Measurements from ENCODE around the gene SNED1.
A peak's percentile ranks its signal among the peaks of the same experiment; 100 is the strongest.
"Not testable (repeated sequence)": the region's sequence is repeated elsewhere in the genome, so short reads cannot be mapped to it uniquely, and the experiment has no call there.

The SNED1 gene

DNA sequence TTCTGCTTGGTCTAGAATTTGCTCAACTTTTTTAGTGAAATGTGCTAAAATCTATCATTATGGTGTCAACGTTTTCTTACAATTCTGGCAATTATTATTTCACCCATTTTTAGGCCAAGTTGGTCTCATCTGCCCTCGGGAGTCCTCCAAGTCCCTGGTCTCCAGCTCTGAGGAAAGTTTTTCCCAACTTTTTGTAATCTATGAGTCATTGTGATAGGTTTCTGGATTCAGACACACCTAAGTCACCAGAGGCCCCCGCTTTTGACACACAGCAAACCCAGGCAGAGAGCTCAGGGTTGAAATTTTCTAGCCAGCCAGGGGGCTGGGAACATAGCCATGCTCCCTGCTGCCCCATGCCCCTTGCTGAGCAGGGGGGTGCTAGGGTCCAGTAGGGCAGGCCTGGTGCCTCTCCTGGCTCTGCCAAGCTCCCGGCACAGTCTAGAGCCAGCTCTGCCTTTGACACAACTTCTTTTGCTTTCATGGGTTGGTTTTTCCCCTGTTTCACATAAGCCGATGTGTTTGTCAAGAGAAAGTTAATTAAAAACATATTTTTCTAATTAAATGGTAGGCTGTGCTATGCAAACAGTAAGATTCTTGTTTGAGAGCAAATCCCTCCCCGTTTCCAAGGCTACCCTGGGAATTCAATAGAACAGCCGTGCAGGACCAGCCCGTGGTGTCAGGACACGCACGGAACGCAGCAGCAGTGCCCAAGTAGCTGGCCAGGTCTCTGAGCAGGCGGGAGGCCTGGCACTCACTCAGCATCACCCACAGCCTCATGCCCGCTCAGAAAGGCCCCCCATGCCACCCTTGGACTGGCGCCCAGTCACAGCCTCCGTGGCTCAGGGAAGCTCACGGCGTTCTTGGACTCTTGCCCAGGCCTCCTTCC lies 25.5 kb upstream of the SNED1 start:
- DNase-seq: peak; percentile 20

DNA sequence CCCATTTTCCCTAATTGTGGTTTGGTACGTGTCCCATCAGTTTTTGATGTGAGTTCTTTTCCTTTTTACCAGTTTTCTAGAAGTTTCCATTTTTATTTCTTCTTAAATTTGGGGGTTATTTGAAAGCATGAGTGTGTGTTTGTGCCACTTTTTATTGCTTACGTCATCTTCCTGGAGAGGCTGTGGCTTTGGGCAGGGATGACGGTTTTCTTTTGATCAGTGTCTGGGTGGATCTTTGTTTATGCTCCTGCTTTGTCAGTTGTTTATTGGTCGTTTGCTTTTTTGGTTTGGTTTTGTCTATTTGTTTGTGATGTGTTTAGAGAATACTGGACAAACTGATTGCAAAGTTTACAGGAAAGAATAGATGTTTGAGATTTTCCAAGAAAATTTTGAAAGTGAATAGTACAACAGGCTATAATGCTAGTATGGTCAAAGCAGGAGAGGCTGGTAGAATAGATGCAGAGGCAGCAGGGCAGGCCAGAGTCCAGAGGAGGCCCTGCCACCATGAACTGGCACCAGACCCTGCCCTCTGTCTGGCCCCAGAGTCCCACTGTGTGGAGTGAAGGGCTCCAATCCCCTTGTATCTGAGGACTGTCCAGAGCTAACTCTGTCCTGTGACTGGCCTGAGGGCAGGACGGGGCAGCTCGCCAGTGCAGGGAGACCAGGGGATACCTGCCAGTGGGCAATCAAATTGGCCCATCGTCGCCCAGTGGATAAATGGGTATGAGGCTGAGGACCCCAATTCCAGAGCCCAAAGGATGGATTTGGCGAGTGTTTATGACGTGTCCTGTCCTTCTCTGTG lies 23.4 kb upstream of the SNED1 start:
- DNase-seq: no peak

DNA sequence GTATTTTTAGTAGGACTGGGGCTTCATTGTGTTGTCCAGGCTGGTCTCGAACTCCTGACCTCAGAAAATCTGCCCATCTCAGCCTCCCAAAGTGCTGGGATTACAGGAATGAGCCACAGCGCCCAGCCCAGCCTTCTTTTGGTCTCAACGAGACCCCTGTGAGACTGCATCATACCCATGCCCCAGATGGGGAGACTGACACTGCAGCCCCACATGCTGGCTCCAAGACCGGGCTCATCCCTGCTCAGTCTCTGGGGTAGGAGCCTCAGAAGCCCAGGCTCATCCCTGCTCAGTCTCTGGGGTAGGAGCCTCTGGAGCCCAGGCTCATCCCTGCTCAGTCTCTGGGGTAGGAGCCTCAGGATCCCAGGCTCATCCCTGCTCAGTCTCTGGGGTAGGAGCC lies 22.5 kb upstream of the SNED1 start:
- not testable (repeated sequence) for DNase-seq

DNA sequence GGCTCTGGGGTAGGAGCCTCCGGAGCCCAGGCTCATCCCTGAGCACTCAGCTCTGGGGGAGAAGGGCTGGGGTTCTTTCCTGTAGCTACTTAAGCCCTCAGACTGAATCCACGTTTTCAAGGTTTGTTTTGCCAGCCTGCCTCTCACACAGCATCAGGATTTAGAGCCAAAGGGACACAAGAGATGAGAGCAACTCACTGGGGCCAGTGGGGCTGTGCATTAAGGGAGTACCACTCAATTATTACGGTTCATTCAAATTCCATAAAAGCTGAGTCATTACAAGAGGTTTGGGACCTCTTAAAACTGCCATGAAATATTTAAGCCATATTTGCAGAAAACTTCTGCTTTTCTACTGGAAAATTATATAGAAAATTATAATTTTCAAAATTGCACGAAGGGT lies 17.1 kb upstream of the SNED1 start:
- no peak for DNase-seq

DNA sequence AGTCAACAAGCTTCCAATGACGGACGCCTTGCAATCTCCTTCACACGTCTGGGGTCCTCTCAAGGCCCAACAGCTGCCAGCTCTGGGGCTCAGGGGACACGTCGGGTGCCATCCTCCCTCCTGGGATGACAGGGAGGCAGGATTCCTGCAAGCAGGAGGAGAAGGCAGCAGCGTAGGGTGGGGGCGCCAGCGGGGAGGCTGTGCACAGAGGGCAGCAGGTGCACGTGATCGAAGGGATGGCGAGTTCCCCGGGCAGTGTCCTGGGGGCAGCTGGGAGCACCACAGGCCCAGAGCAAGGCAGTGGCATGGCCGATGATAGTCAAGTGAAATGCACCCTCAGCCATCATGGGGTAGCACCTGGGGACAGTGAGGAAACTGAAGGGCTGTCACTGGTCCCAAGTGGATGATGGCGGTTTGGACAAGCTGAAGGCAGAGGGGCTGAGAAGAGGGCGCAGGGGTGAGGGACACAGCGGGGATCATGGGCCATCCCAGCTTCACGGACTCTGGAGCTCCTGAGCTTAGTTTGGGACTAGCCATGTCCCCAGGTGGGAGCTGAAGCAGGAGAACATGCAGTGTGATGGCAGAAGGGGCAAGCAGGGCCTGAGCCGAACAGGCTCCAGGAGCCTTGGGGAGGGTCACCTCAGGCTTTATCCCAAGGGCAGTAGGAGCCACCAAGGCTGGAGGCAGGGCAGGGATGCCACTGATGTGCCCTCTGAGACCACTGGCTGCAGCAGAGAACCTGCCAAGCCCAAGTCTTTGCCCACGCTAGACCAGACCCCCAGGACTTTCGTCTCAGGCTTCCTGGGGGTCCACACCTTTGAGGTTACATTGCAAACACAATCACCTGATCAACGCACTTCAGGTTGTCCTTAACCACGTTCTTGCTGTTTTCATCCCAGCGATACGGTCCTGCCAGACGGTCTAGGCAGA lies 16.3 kb upstream of the SNED1 start:
- DNase-seq: no peak

DNA sequence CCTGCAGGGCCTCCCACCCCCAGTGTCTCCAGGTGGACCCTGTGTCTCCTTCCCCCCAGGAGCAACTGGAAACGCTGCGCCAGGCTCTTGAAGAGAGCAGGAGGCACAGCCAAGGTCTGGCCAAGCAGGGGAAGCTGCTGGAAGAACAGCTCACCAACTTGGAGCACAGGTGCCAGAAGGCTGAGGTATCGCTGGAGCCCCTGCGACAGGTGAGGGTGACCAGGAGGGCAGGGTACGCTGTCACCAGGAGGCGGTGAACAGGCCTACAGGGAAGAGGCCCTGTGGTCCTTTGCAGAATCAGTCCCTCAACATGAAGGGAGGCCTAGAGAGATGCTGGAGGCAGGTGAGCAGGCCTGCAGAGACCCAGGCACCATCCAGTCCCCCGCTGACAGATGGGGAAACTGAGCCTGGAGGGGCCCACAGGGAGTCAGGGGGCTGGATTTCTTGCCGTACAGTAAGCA lies 15.6 kb upstream of the SNED1 start:
- no peak for DNase-seq

DNA sequence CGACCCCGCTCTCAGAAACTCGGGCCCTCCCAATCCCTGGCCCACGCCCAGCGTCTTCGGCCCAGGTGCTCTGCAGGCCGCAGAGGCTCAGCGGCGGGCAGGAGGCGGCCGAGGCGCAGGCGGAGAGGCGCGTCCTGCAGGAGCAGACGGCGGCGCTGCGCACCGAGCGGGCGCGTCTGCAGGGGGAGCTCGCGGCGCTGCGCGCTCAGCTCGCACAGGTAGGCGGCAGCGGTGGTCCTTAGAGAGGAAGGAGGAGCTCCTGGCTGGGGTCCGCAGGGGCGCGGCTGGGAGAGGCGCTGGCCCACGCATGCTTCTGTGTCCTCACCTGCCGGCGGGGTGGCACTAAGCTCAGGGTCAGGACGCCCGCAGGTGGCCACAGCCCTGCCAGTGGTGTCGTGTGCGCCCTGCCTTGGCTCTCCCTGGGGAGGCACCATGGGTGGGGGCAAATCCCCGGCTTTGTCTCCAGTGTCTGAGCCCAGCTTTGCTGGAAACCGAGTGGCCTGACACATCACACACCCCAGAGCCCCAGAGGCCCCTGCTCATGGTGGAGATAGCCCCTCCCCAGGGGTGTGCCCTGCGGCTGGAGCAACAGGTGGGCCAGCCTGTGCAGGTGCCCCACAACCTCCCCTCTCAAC lies 14.9 kb upstream of the SNED1 start:
- peak; percentile 27 for DNase-seq

DNA sequence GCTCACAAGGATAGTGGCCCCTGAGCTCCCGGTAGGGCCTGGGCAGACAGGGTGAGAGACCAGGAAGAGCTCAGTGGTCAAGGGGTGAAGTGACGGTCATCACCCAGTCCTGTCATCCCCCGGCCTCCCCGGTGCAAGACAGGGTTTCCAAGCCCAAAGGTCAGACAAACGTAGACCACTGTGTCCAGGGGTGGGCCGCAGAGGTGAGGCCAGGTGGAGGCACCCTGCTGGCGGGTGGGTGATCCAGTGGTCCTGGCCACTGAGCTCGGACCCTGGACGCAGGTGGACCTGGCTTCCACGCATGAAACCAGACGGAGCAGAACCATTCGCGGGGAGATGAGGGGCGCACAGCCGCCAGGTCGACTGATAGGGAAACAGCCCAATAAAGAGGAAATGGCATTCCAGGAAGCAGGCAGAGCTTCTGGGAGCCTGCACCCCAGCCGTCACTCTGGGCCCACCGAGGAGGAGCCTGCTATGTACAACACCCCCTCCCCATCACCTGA lies 14.4 kb upstream of the SNED1 start:
- no peak for DNase-seq

DNA sequence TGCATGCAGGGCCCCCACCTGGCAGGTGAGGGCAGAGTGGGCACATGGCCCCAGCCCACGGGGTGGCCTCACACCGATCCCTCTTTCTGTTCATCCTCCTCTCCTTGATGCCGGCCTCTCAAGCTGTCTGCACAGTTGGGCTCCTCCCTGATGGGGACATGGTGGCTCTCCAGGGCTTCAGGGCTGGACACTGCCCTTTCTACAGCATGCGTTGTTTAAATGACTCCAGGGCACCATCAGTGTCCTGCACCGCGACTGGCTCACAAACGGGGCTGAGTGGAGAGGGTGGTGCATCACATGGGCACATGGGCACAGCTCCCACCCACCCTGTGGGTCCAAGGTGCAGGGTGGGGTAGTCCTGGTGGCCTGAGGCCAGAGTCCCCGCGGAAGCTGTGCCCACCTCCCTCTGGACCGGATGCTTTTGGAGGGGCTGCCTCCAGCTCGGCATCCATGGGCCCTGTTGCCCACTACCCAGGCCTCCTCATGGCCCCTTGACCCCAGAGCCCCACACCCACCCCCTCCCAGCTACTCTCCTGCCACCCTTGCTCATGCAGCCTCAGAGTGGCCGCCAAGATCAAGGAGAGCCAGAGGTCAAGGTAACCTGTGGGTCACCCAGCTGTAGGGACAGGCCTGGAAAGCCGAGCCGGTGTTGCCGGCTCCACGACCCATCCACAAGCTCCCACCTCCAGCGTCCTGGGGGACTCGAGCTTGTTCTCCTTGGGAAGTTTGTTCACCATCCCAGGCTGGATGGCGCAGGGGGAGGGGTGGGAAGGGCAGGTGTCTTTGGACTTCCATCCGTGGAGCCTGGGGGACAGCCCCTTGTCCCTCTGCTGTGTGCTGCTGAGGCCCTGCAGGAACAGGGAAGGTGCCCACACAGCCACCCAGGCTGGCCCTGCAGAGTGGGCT lies 12.3 kb upstream of the SNED1 start:
- no peak for DNase-seq

DNA sequence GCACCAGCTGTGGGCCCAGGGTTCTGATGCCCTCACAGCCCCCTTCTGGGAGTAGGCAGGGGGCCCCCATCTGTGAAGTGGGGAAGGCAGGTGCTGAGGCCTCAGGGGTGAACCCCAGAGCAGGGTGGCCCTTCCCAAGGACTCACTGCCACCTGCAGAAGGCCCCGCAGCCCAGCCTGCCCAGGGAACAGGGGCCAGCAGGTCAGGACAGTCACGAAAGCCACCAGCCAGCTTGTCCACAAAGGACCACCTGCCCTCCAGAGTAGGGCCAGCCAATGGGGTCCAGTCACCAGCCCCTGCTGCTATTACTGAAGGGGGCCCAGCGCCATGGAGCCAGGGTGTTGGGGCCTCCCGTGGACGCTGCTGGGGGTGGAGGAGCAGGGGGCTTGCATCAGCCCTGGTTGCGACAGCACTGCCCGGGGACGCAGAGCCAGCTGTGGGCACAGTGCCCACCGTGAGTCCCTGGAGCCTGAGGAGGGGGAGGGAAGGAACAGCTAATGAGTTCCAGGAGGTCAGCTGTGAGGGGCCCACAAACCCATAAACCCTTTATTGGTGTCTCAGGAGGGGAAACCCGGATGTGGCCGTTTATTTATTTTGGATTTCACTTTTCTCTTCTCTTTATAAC lies 11.5 kb upstream of the SNED1 start:
- no peak for DNase-seq

DNA sequence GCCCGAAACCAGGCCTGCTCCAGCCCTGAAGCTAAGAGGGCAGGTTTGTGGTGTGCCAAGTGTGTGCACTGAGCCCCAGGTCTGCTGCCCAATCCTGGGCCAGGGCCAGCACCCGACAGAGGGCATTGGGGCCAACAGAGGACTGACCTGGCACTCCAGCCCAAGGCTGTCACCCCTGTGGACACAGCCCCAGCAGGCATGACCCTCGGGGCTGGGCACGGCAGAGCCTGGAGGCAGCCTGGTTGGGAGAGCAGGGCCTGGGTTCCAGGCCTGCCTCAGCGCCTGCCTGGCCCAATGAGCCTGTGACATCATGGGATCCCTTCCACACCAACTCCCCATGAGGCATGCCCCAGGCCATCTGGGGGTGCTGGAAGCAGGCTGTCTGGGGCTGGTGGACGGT lies 10.8 kb upstream of the SNED1 start:
- no peak for DNase-seq

DNA sequence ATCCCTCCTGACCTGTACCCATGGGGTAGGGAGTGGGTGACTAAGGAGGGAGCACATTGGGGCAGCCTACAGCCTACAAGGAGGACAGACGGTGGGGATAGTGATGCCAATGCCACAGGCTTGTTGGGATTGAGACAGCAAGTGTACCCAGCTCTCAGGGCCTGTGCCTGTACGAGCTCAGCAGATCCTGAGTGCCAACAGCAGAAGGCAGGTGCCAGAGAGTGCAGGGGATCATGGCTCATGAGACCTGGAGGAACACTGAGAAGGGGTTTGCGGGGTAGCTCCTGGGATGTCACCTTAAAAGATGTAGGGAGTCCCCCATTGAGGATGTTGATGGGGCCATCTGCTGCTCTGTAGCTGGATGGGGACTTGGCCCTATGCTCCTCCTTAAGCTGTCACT lies 10.3 kb upstream of the SNED1 start:
- DNase-seq: no peak

DNA sequence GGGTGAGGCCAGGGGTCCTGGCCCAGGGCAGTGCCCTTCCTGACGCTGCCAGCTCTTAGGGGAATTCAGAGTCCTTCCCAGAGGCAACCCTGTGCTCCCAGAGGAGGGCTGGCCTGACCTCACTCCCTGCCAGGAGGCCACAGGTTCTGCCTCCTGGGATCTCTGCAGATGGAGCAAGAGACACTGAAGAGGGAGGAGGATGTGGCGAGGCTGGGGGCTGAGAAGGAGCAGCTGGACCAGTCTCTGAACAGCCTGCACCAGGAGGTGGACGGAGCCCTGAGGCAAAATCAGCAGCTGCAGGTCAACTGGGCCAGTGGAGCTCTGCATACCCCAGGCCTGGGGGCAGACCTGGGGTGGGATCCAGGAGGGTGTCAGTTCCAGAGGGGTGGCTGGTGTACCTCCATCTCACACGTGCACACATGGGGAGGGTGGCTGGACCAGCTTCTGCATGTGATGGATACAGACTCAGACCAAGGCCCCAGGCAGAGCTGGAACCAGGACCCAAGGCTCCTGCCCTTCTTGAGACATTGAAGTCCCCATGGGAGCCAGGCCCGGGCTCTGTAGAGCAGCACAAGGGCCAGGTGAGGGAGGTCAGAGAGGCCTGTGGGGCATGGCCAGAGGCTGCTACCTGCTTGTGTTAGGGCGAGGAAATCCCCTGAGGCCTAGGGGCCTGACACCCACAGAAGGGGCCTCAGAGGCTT lies 9.7 kb upstream of the SNED1 start:
- DNase-seq: no peak

DNA sequence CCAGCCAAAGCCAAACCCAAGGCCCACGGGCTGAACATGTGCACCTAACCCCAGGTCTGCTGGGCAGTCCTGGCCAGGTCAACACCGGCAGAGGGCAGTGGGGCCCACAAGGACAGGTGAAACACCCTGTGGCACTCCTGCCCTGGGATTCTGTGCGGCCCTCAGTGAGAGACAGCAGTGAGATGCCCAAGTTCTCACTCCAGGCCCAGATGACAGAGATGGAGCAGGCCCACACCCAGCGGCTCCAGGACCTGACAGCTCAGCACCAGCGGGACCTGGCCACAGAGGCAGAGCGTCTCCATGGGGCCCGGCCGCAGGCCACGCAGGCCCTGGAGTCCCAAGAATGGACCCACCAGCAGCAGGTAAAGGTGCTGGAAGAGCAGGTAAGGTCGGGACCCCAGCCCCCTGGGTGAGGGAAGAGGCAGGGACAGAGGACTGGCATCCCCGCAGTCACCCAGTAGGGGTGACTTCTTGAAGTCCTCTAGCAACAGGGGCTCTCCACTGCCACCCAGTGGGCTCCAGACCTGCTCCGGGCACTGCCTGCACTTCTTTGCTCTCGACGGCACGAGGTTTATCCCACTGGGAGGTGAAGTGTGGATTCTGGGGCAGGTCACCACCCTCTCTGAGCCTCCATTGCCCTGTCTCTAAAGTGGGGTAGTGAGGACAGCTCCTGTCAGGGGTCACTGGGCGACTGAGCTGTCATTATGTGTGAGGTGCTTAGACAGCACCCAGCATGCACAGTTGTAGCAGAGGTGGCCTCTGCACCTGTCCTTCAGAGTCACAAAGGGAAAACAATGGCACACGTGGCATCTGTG lies 8.8 kb upstream of the SNED1 start:
- no peak for DNase-seq

DNA sequence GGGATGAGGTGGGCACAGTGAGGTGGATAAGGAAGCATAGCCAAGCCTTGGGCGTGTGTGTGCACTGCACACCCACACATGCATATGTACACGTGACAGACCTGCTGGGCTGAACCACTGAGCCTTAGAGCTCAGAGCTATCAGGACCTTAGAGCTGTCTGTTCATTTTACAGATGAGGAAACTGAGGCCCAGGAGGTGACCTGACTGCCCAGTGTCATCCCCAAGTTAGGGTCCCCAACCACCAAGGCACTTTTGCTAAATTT lies 8.2 kb upstream of the SNED1 start:
- no peak for DNase-seq

DNA sequence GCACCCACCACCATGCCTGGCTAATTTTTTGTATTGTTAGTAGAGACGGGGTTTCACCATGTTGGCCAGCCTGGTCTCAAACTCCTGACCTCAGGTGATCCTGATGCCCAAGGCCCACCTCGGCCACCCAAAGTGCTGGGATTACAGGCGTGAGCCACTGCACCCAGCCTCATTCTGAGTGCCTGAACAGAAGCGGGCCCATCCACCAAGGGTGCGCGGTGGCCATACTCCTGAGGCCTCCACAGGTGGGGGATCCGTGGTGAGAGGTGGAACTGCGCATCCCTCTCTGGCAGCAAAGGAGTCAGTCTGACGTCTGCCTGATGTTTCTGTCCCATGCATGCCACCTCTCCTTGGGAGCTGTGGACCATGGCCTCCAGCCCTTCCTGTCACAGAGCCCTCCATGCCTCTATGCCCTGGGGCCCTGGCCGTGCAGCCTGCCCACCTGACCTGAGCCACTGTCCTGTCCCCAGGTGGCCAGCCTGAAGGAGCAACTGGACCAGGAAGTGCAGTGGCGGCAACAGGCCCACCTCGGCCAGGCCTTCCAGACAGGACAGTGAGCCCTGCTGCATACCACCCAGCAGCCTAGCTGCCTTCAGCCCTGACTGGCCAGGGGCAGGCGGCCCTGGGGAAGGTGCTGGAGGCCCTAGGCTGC lies 7.6 kb upstream of the SNED1 start:
- no peak for DNase-seq

DNA sequence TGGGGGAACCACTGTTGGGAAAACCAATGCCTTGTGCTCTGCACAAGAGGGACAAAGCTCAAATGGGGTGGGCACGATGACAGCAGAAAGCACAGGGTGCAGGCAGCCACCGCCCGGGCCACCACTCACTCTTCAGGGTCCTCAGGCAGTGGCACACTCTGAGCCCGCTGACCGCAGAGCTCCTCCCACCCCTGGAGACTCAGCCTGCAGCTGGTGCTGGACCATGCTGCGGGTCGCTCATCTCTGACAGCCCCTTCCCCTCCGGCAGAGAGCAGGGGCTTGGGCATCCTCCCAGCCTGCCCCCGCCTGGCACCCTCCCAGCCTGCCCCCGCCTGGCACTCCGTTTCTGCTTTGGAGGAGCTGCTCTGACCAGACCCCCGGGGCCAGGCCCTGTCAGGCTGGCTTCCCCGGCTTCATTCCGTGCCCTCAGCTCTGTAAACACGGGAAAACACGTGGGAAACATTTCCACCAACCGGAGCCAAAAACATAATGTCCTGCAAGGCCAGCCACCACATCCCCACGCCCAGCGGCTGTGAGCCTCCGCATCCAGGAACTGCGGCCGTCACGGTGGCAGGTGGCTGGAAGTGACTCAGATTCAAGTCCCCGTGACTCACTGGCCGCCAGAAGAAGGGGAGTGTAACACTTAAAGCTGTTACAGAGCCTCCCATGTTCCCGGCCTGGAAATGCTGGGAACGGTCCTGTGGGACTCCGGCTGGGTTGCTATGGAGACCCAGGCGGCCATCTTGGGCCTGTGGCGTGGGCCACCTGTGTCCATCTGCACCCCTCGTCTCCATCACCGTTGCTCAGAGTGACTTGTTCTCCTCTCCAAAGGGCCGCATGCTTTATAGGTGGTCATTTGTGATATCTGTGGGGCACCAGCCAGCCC lies 6.8 kb upstream of the SNED1 start:
- peak; percentile 67 for DNase-seq

All from NCI-H2029 (cell line).